Mesenchymal stem cell (in vitro differentiated cells and primary cell): Measurements from ENCODE around the gene CEP104.

Experiments
- DNase-seq: peaks from one replicate; pipeline ENCODE4 v3.0.0-alpha.2; 2013
- H2AFZ ChIP-seq: one replicate; pipeline ENCODE4 v1.6.1; 2013; ENCODE audit warnings: low read depth, mild to moderate bottlenecking, control low read depth, inconsistent platforms, low read length, moderate library complexity
- H2AK5ac ChIP-seq: 2 replicates; pipeline ENCODE4 v1.6.1; 2013; ENCODE audit warnings: low read length, moderate library complexity, mild to moderate bottlenecking, inconsistent platforms; ENCODE audit not compliant: severe bottlenecking
- H2BK120ac ChIP-seq: one replicate; pipeline ENCODE4 v1.6.1; 2013; ENCODE audit warnings: low read depth, mild to moderate bottlenecking, inconsistent platforms, low read length, moderate library complexity
- H2BK12ac ChIP-seq, 2 experiments: one replicate each; pipeline ENCODE4 v1.6.1; 2013; ENCODE audit warnings: inconsistent platforms in 2 of 2, low read length in 2 of 2, mild to moderate bottlenecking in 2 of 2, moderate library complexity in 2 of 2, control low read depth in 1 of 2
- H2BK15ac ChIP-seq: one replicate; pipeline ENCODE4 v1.6.1; 2013; ENCODE audit warnings: mild to moderate bottlenecking, low read depth, inconsistent platforms; ENCODE audit not compliant: poor library complexity, severe bottlenecking
- H2BK5ac ChIP-seq: 2 replicates; pipeline ENCODE4 v1.6.1; 2013; ENCODE audit warnings: low read depth, mild to moderate bottlenecking, low read length, control low read depth, inconsistent platforms; ENCODE audit not compliant: poor library complexity, severe bottlenecking
- H3K14ac ChIP-seq, 2 experiments: one replicate each; pipeline ENCODE4 v1.6.1; 2013; ENCODE audit warnings: inconsistent platforms in 2 of 2, low read length in 2 of 2, control low read depth in 1 of 2, mild to moderate bottlenecking in 1 of 2, moderate library complexity in 1 of 2
- H3K18ac ChIP-seq, 2 experiments: one replicate each; pipeline ENCODE4 v1.6.1; 2013; ENCODE audit warnings: inconsistent platforms in 2 of 2, low read length in 2 of 2, control low read depth in 1 of 2, low read depth in 1 of 2, mild to moderate bottlenecking in 1 of 2
- H3K23ac ChIP-seq, 2 experiments: one replicate each; pipeline ENCODE4 v1.6.1; 2013; ENCODE audit warnings: inconsistent platforms in 2 of 2, low read length in 2 of 2, mild to moderate bottlenecking in 2 of 2, moderate library complexity in 2 of 2, control low read depth in 1 of 2
- H3K27ac ChIP-seq: 2 replicates; pipeline ENCODE4 v1.5.1; 2013; ENCODE audit warnings: mild to moderate bottlenecking, moderate library complexity, low read length, control low read depth, inconsistent platforms; ENCODE audit not compliant: poor library complexity, severe bottlenecking
- H3K27me3 ChIP-seq, 2 experiments: 2 replicates each; pipeline versions ENCODE4 v1.6.1 to v1.7.0; 2013; ENCODE audit warnings: low read length in 2 of 2, mild to moderate bottlenecking in 2 of 2, moderate library complexity in 2 of 2, control low read depth in 1 of 2, inconsistent platforms in 1 of 2; ENCODE audit not compliant: control insufficient read depth in 1 of 2, insufficient read depth in 1 of 2
- H3K36me3 ChIP-seq, 2 experiments: 2 replicates each; pipeline versions ENCODE4 v1.6.1 to v1.7.0; 2013; ENCODE audit warnings: low read length in 2 of 2, control low read depth in 1 of 2, inconsistent platforms in 1 of 2, low read depth in 1 of 2, mild to moderate bottlenecking in 1 of 2; ENCODE audit not compliant: insufficient read depth in 2 of 2, control insufficient read depth in 1 of 2
- H3K4ac ChIP-seq, 2 experiments: one replicate each; pipeline ENCODE4 v1.6.1; 2013; ENCODE audit warnings: inconsistent platforms in 2 of 2, low read length in 2 of 2, mild to moderate bottlenecking in 2 of 2, moderate library complexity in 2 of 2, control low read depth in 1 of 2, low read depth in 1 of 2
- H3K4me1 ChIP-seq: 2 replicates; pipeline ENCODE4 v1.6.1; 2013; ENCODE audit warnings: low read depth, low read length, control low read depth; ENCODE audit not compliant: control insufficient read depth, insufficient read depth
- H3K4me2 ChIP-seq: 2 replicates; pipeline ENCODE4 v1.6.1; 2013; ENCODE audit warnings: low read length, mild to moderate bottlenecking, inconsistent platforms; ENCODE audit not compliant: poor library complexity, severe bottlenecking
- H3K4me3 ChIP-seq, 2 experiments: 2 replicates each; pipeline versions ENCODE4 v1.5.1 to v1.7.0; 2013; ENCODE audit warnings: low read length in 2 of 2, mild to moderate bottlenecking in 2 of 2, control low read depth in 1 of 2, low read depth in 1 of 2; ENCODE audit not compliant: insufficient read depth in 1 of 2
- H3K79me1 ChIP-seq: replicated peaks from 2 replicates; pipeline ENCODE4 v1.6.1; 2013; ENCODE audit warnings: mild to moderate bottlenecking, control low read depth, low read length, inconsistent platforms; ENCODE audit not compliant: poor library complexity, severe bottlenecking
- H3K9ac ChIP-seq: 2 replicates; pipeline ENCODE4 v1.7.0; 2013; ENCODE audit warnings: mild to moderate bottlenecking, low read length, moderate library complexity
- H3K9me3 ChIP-seq: 2 replicates; pipeline ENCODE4 v1.7.0; 2013; ENCODE audit warnings: mild to moderate bottlenecking, low read length; ENCODE audit not compliant: control insufficient read depth
- H4K8ac ChIP-seq: one replicate; pipeline ENCODE4 v1.6.1; 2013; ENCODE audit warnings: inconsistent platforms, mild to moderate bottlenecking, low read length, moderate library complexity
- H4K91ac ChIP-seq: one replicate; pipeline ENCODE4 v1.6.1; 2013; ENCODE audit warnings: mild to moderate bottlenecking, low read length, inconsistent platforms
- WGBS: methylation state at CpG from one replicate; pipeline ENCODE4 v1.1.7; 2013; ENCODE audit warnings: mixed read lengths; 5-methylcytosine and 5-hydroxymethylcytosine counted together

Gene CEP104

DNA sequence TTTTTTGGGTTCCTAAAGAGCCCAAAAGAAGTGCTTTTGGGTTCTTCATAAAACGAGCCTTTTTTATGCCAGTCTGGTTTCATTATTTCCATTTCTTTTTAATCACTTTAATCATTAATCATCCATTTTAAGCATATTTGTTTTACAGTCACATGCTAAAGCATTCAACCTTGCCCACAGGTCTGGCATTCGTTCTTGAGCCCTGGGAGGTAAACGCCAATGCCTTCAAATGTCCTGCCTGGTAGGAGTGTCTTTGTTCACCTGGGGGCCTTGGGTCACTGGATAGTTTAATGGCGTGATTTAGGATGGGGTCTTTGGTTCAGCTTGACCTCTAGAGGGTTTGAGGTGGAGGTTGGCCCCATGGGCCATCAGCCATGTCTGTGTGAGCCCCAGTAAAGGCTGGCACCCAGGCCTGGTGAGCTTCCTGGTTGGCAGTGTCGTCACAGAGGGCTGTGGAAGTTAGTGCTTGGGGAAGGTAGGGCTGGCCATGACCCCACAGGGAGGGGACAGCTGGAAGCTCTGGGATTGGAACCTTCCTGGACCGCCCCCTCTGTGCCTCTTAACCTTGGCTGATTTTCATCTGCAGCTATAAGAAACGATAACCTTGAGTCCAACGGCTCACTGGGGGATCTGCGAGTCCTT is 22.9 kb upstream of the CEP104 start:
- no peak overlapping the region for H2BK5ac ChIP-seq
- no peak overlapping the region for H3K4ac ChIP-seq
- H3K14ac ChIP-seq: no peak overlapping the region
- no peak overlapping the region for H2AK5ac ChIP-seq
- H3K9ac ChIP-seq: no peak overlapping the region
- H2BK12ac ChIP-seq: no peak overlapping the region
- no peak overlapping the region for H3K4me2 ChIP-seq
- no peak overlapping the region for H2BK15ac ChIP-seq
- H3K9me3 ChIP-seq: peaks cover 15% of the 10 kb centered on the region
- H3K27me3 ChIP-seq: no peaks in the 10 kb centered on the region
- no peaks in the 10 kb centered on the region for H3K4me1 ChIP-seq
- peak overlapping the region in 1 of 2 experiments; percentile 29 for H3K23ac ChIP-seq
- H3K36me3 ChIP-seq: peaks cover 39 to 50% of the 10 kb centered on the region in 2 experiments
- WGBS: 85% methylated on average over 9 of the region's 9 CpGs
- no peak overlapping the region for H4K91ac ChIP-seq
- no peak overlapping the region for H4K8ac ChIP-seq
- no peak for DNase-seq
- no peak overlapping the region for H3K27ac ChIP-seq
- no peak overlapping the region for H2AFZ ChIP-seq
- no peak overlapping the region for H3K4me3 ChIP-seq
- H3K79me1 ChIP-seq: peaks cover 9% of the 10 kb centered on the region
- H3K18ac ChIP-seq: no peak overlapping the region
- no peak overlapping the region for H2BK120ac ChIP-seq

DNA sequence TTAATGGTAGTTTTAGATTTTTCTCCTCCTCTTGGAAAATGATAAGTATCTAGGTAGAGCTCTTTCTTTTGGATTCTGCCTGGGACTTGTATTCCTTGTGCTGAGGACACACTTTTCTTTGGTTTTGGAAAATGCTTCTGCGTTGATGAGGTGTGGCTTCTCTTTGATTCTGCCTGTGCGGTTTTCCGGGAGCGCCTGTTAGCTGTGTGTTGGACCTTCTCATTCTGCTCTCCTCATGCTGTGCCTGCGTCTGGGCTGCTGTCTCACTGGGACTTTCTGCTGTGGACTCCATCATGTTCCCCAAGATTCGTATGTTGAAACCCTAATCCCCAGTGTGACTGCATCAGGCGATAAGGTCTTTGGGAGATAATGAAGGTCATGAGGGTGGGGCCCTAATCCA is 22.1 kb upstream of the CEP104 start:
- Histone ChIP-seq H3K27ac (no peak overlapping the region), H2AFZ (no peak overlapping the region), H3K4me2 (no peak overlapping the region), H3K14ac (no peak overlapping the region), H2BK15ac (no peak overlapping the region), H3K9me3 (peaks cover 15% of the 10 kb centered on the region), H2BK120ac (no peak overlapping the region), H3K18ac (no peak overlapping the region), H4K91ac (no peak overlapping the region), H2BK12ac (no peak overlapping the region), H3K23ac (no peak overlapping the region), H3K4me3 (no peak overlapping the region), H3K4ac (no peak overlapping the region), H2AK5ac (no peak overlapping the region), H3K79me1 (peaks cover 9% of the 10 kb centered on the region), H2BK5ac (no peak overlapping the region), H3K36me3 (peaks cover 42 to 50% of the 10 kb centered on the region in 2 experiments), H3K4me1 (no peaks in the 10 kb centered on the region), H3K27me3 (no peaks in the 10 kb centered on the region), H3K9ac (no peak overlapping the region), H4K8ac (no peak overlapping the region)
- WGBS: 97% methylated on average over 7 of the region's 7 CpGs
- DNase-seq: no peak

DNA sequence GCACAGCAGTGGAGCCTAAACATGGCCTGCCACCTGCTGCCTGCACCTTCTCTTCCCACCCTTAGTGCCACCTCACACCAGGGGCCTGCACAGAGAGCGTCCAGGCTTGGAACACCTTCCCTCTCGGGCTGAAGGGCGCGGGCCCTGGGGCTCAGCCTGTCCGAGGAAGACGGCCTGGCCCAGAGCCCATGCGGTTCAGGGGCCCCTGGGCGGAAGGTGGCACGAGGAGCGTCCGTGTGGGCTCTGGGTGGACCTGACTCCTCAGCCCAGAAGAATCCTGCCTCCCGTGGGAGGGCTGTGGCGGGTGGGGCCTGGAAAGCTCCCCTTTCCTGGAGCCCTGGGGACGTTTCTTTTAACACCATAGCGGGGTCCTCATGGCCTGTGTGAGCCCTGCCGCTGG is 19.7 kb upstream of the CEP104 start:
- no peak overlapping the region for H3K14ac ChIP-seq
- no peak overlapping the region for H3K4ac ChIP-seq
- no peak overlapping the region for H2BK120ac ChIP-seq
- H2BK5ac ChIP-seq: no peak overlapping the region
- no peak for DNase-seq
- H3K18ac ChIP-seq: no peak overlapping the region
- 95% methylated on average over 16 of the region's 16 CpGs for WGBS
- peaks cover 10% of the 10 kb centered on the region for H3K79me1 ChIP-seq
- no peak overlapping the region for H2BK12ac ChIP-seq
- H3K9ac ChIP-seq: no peak overlapping the region
- H3K4me1 ChIP-seq: no peaks in the 10 kb centered on the region
- H4K91ac ChIP-seq: no peak overlapping the region
- H4K8ac ChIP-seq: no peak overlapping the region
- peaks cover 56 to 62% of the 10 kb centered on the region in 2 experiments for H3K36me3 ChIP-seq
- H3K4me2 ChIP-seq: no peak overlapping the region
- peaks cover 15% of the 10 kb centered on the region for H3K9me3 ChIP-seq
- no peak overlapping the region for H3K4me3 ChIP-seq
- no peak overlapping the region for H3K27ac ChIP-seq
- no peak overlapping the region for H2BK15ac ChIP-seq
- no peak overlapping the region for H2AK5ac ChIP-seq
- H2AFZ ChIP-seq: no peak overlapping the region
- no peaks in the 10 kb centered on the region for H3K27me3 ChIP-seq
- H3K23ac ChIP-seq: no peak overlapping the region

DNA sequence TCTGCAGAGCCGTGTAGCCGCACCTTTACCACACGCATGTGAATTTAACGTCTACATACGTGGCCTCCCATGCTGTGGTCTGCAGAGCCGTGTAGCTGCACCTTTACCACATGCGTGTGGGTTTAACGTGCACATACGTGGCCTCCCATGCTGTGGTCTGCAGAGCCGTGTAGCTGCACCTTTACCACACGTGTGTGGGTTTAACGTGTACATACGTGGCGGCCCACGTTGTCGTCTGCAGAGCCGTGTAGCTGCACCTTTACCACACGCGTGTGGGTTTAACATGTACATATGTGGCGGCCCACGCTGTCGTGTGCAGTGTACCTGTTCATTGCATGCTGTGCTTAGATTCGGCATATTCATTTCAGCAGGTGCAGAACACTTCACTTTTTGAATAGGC is 17.7 kb upstream of the CEP104 start:
- Histone ChIP-seq H3K79me1 (peaks cover 2% of the 10 kb centered on the region), H2BK120ac (no peak overlapping the region), H2BK5ac (no peak overlapping the region), H3K4me3 (no peak overlapping the region), H3K4me1 (peaks cover 11% of the 10 kb centered on the region), H2AK5ac (no peak overlapping the region), H4K91ac (no peak overlapping the region), H3K27ac (no peak overlapping the region), H3K18ac (no peak overlapping the region), H3K9me3 (peaks cover 13% of the 10 kb centered on the region), H2AFZ (no peak overlapping the region), H4K8ac (no peak overlapping the region), H2BK12ac (no peak overlapping the region), H3K4me2 (no peak overlapping the region), H3K27me3 (no peaks in the 10 kb centered on the region), H3K14ac (no peak overlapping the region), H2BK15ac (no peak overlapping the region), H3K4ac (no peak overlapping the region), H3K9ac (no peak overlapping the region), H3K23ac (no peak overlapping the region), H3K36me3 (peaks cover 55 to 67% of the 10 kb centered on the region in 2 experiments)
- WGBS: 93% methylated on average over 23 of the region's 23 CpGs
- no peak for DNase-seq
